OCI-LY7 (cell line): ENCODE measurements around the gene CDKAL1. TPM values are rescaled to one million over a fixed set of nuclear protein-coding genes. Genes with fewer than 3 reads are reported as not detected.

Source experiments
- BruUV-seq: library from RNA; stranded (reverse); fragments of 400-500 nt; replicated peaks from 2 replicates; lab custom pipeline; 2021; lab: Mats Ljungman, UMichigan
- CTCF ChIA-PET: fragments of 300-600 bp; sonication (Branson Sonifier 250); formaldehyde crosslinking; loops from one replicate; lab custom pipeline; 2022; ENCODE audit warnings: antibody characterized with exemption; ENCODE audit not compliant: unreplicated experiment; lab: Charles Lee
- POLR2A ChIA-PET: fragments of 300-600 bp; sonication (Branson Sonifier 250); formaldehyde crosslinking; loops from one replicate; lab custom pipeline; 2022; ENCODE audit warnings: antibody characterized with exemption; lab: Charles Lee
- DNase-seq: peaks from one replicate; pipeline ENCODE4 v3.0.0-alpha.2; 2015; ENCODE audit warnings: low spot score
- H2AFZ ChIP-seq: fragments of 200-600 bp; sonication (generic), shearing (Covaris generic); 2 replicates; pipeline ENCODE4 v1.6.1; 2014; ENCODE audit warnings: mild to moderate bottlenecking, antibody characterized with exemption, low read length, moderate library complexity
- H3K27ac ChIP-seq: fragments of 200-600 bp; sonication (generic); 2 replicates; pipeline ENCODE4 v1.5.1; 2014; ENCODE audit warnings: mixed run types, low read depth, mild to moderate bottlenecking, moderate library complexity, low read length, inconsistent platforms; ENCODE audit not compliant: poor library complexity, severe bottlenecking
- H3K36me3 ChIP-seq: fragments of 200-600 bp; sonication (generic); 2 replicates; pipeline ENCODE4 v1.6.1; 2014; ENCODE audit warnings: mild to moderate bottlenecking, antibody characterized with exemption, low read length, moderate library complexity, mixed read lengths; ENCODE audit not compliant: insufficient read depth
- H3K4me1 ChIP-seq: fragments of 200-600 bp; sonication (generic); 2 replicates; pipeline ENCODE4 v1.5.1; 2014; ENCODE audit warnings: mild to moderate bottlenecking, low read length; ENCODE audit not compliant: insufficient read depth, poor library complexity, severe bottlenecking
- H3K4me2 ChIP-seq: fragments of 200-600 bp; sonication (generic); 2 replicates; pipeline ENCODE4 v1.6.1; 2014; ENCODE audit warnings: mild to moderate bottlenecking, low read length
- H3K4me3 ChIP-seq: fragments of 200-600 bp; sonication (generic); 2 replicates; pipeline ENCODE4 v1.5.1; 2014; ENCODE audit warnings: mild to moderate bottlenecking, low read depth, low read length; ENCODE audit not compliant: poor library complexity, severe bottlenecking
- H3K79me2 ChIP-seq: fragments of 200-600 bp; sonication (generic); 2 replicates; pipeline ENCODE4 v1.6.1; 2016; ENCODE audit warnings: low read depth, mild to moderate bottlenecking, low read length, moderate library complexity, mixed read lengths; ENCODE audit not compliant: insufficient read depth
- H3K9me2 ChIP-seq: fragments of 200-600 bp; sonication (generic); 2 replicates; pipeline ENCODE4 v1.6.1; 2016; ENCODE audit warnings: mild to moderate bottlenecking, low read length, mixed read lengths; ENCODE audit not compliant: insufficient read depth
- H3K9me3 ChIP-seq: fragments of 200-600 bp; sonication (generic); 2 replicates; pipeline ENCODE4 v1.6.1; 2014; ENCODE audit warnings: mild to moderate bottlenecking, mixed run types, low read length, mixed read lengths
- H4K20me1 ChIP-seq: fragments of 200-600 bp; sonication (generic); 2 replicates; pipeline ENCODE4 v1.6.1; 2014; ENCODE audit warnings: mild to moderate bottlenecking, antibody characterized with exemption, low read length, moderate library complexity, mixed read lengths; ENCODE audit not compliant: insufficient read depth
- CTCF ChIP-seq: fragments of 200-600 bp; sonication (generic); conservative IDR thresholded peaks from 2 replicates; pipeline ENCODE4 v1.5.1; 2014; ENCODE audit warnings: mild to moderate bottlenecking, antibody characterized with exemption, low read length, moderate library complexity, mixed read lengths
- EZH2phosphoT487 ChIP-seq: fragments of 200-600 bp; sonication (generic); IDR thresholded peaks from 2 replicates; pipeline ENCODE4 v1.6.1; 2018; ENCODE audit warnings: low read depth, borderline replicate concordance, mild to moderate bottlenecking, mixed run types, antibody characterized with exemption, low read length, moderate library complexity, mixed read lengths
- intact Hi-C: fragments of 100-400 bp; cut with micrococcal nuclease; formaldehyde crosslinking; loops from one replicate; pipeline ENCODE4 v1.10.0; 2022; ENCODE audit not compliant: unreplicated experiment
- total RNA-seq, 2 experiments: library from RNA; depleted of rRNA in 1 of 2; stranded (reverse); fragments of >200 nt in 1 of 2; shearing (Covaris generic) in 1 of 2; gene quantifications; 2 replicates each; pipeline ENCODE4 v1.2.3, GENCODE V29; 2014 to 2022

Gene CDKAL1
- total RNA-seq, 2 experiments from 2014 or later = 19.9 to 21.1 TPM

- H3K79me2 ChIP-seq = no peaks in the 10 kb centered on the region
- no peak overlapping the region for H3K4me3 ChIP-seq
- no peaks in the 10 kb centered on the region for H4K20me1 ChIP-seq
- H3K9me2 ChIP-seq = no peaks in the 10 kb centered on the region
- H3K9me3 ChIP-seq = no peaks in the 10 kb centered on the region
- no peak overlapping the region for H3K4me2 ChIP-seq
- DNase-seq = no peak
- no peak overlapping the region for H3K27ac ChIP-seq
- no peak overlapping the region for H2AFZ ChIP-seq
- no TSS peak for BruUV-seq
- intact Hi-C loops = no loop called here
- no peaks in the 10 kb centered on the region for H3K36me3 ChIP-seq
- ChIA-PET CTCF (no interaction called here), POLR2A (interaction anchor here (1.3 kb wide), 1 partner anchor 10 kb away, joined by 3 read pairs; no protein-coding TSS in a partner anchor)
- TF ChIP-seq CTCF (no peak), EZH2phosphoT487 (no peak)
- H3K4me1 ChIP-seq = no peaks in the 10 kb centered on the region
Observed at GRCh38 chr6:20976391-20976918, 442.2 kb downstream of the CDKAL1 start.

GRCh38 chr6:20978151-20978614 is 443.9 kb downstream of the CDKAL1 start:
- H3K36me3 ChIP-seq = no peaks in the 10 kb centered on the region
- ChIA-PET CTCF (no interaction called here), POLR2A (interaction anchor here (0.6 kb wide), 1 partner anchor 10 kb away, joined by 3 read pairs; no protein-coding TSS in a partner anchor)
- DNase-seq = no peak
- BruUV-seq = no TSS peak
- TF ChIP-seq CTCF = no peak
- no peak for TF ChIP-seq EZH2phosphoT487
- no peaks in the 10 kb centered on the region for H4K20me1 ChIP-seq
- no peak overlapping the region for H3K4me2 ChIP-seq
- H3K9me3 ChIP-seq = no peaks in the 10 kb centered on the region
- intact Hi-C loops = no loop called here
- no peaks in the 10 kb centered on the region for H3K4me1 ChIP-seq
- no peak overlapping the region for H3K27ac ChIP-seq
- no peaks in the 10 kb centered on the region for H3K79me2 ChIP-seq
- H3K4me3 ChIP-seq = no peak overlapping the region
- H3K9me2 ChIP-seq = no peaks in the 10 kb centered on the region
- no peak overlapping the region for H2AFZ ChIP-seq

DNA sequence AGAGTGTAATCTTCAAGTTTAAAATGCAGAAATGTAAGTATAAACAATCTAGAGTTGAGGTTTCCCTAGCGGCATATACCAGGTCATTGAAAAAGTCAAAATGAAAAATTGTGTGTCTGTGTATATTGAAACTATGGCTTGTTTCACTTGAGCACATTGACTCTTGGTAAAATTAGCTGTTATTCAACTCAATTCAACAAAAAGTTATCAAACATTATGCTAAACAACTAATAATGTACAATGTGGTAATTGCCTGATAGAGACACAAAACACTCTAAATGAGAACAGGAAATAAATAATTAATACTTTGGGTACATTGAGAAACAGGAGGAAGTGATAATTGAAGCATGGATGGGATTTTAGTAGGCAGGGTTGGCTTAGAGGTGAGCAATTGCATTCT is 444.8 kb downstream of the CDKAL1 start:
- intact Hi-C loops = no loop called here

More for the DNA sequence above, 444.8 kb downstream of the CDKAL1 start:
- H3K27ac ChIP-seq = no peak overlapping the region
- H3K36me3 ChIP-seq = no peaks in the 10 kb centered on the region
- no TSS peak for BruUV-seq
- ChIA-PET CTCF (no interaction called here), POLR2A (no interaction called here)
- no peaks in the 10 kb centered on the region for H4K20me1 ChIP-seq
- TF ChIP-seq EZH2phosphoT487 (no peak), CTCF (no peak)
- no peak overlapping the region for H3K4me2 ChIP-seq
- H3K9me2 ChIP-seq = no peaks in the 10 kb centered on the region
- H3K9me3 ChIP-seq = 0 out of 2 replicates have a peak, but pooled peaks cover under 1% of the 10 kb centered on the region
- no peak overlapping the region for H2AFZ ChIP-seq
- no peak for DNase-seq
- no peaks in the 10 kb centered on the region for H3K79me2 ChIP-seq
- H3K4me1 ChIP-seq = no peaks in the 10 kb centered on the region
- H3K4me3 ChIP-seq = no peak overlapping the region
